HG03039 (cell line): ENCODE measurements around the gene SLC1A3.
A peak's percentile ranks its signal among the peaks of the same experiment; 100 is the strongest.
"Not testable (repeated sequence)": the region's sequence is repeated elsewhere in the genome, so short reads cannot be mapped to it uniquely, and the experiment has no call there.

ENCODE experiments used
- ATAC-seq: cut with Tn5 transposase; IDR thresholded peaks from one replicate; pipeline ENCODE4 v1.9.1; 2021; ENCODE audit warnings: mild to moderate bottlenecking, moderate library complexity; ENCODE audit not compliant: unreplicated experiment

SLC1A3 gene

DNA sequence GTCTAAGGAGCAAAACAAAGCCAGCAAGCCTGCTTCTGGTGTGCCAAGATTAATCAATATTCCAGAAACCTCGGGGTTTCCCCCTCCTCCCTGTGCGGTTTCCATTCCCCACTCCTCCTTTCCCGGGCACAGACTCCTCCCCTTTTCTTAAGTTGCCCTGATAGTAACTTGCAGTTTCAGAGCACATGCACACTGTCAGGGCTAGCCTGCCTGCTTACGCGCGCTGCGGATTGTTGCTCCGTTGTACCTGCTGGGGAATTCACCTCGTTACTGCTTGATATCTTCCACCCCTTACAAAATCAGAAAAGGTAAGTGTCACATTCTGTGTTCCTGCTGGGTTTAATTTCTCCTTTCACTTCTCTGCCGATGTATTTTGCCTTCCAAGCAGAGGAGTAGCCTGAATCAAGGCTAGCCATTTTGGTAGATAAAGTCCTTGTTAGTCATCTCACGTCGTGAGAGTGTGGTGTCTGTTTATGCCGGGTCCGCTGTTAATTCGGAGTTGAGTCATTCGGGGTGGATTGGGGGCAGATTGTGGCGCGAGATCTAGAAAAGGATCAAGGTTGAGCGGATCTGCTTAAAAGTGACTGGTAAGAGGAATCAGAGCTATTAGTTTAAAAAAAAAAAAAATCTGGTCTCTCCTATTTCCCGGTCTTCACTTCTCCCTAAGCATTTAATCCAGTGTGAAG lies at the start of gene SLC1A3:
Gene SLC1A3 (plus strand): TSS at position 179 of the 686 bp plus-strand sequence. CDS start 1,818 bp downstream, outside the sequence.
- peak; percentile 86 for ATAC-seq

DNA sequence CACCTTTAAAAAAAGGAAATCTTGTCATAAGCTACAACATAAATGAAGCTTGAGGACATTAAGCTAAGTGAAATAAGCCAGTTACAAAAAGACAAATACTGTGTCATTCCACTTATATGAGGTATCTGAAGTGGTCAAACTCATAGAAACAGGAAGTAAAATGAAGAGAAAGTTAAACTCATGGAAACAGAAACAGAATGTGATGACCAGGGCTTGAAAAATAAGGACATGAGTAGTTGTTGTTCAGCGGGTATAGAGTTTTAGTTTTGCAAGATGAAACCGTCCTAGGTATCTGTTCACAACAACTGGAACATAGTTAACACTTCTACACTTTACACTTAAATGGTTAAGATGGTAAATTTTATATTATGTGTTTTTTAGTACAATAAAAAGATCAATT lies 47.8 kb upstream of the SLC1A3 start:
- ATAC-seq = no peak

DNA sequence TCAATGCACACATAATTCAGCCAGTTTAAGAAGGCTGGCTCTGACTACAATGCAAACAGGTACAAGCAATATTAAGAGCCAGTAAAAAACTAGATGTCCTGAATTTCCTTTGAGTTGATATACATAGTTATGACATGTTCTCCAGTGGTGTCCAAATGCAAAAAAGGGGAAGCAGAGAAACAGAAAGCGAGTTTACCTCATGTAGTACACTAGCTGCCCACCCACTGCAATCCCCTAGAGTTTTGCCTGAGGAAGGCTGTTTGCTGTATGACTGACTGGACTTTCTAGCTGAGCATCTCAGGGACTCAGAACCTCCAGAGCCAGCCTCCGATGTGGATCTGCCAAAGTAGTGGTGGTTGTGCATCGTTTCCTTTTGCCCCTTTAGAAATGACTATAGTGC lies 44.8 kb upstream of the SLC1A3 start:
- no peak for ATAC-seq

DNA sequence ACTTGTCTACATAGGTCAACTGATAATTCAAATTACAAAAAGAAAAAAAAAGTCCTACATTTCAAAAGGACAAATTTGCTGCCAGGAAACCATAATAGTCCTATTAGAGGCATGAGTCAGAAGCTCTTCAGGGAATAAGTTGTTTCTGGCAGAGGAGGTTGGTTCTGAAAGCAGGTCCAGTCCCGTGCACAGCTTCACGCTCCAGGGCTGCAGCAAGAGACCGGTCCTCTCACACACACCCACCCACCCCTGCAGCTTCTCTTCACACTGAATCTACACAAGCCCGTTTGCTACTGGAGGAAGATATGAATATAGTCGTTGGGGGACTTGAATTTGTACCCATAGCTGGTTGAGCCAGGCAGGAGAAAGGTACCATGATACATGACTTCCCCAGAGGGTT lies 36.9 kb upstream of the SLC1A3 start:
- ATAC-seq = no peak

DNA sequence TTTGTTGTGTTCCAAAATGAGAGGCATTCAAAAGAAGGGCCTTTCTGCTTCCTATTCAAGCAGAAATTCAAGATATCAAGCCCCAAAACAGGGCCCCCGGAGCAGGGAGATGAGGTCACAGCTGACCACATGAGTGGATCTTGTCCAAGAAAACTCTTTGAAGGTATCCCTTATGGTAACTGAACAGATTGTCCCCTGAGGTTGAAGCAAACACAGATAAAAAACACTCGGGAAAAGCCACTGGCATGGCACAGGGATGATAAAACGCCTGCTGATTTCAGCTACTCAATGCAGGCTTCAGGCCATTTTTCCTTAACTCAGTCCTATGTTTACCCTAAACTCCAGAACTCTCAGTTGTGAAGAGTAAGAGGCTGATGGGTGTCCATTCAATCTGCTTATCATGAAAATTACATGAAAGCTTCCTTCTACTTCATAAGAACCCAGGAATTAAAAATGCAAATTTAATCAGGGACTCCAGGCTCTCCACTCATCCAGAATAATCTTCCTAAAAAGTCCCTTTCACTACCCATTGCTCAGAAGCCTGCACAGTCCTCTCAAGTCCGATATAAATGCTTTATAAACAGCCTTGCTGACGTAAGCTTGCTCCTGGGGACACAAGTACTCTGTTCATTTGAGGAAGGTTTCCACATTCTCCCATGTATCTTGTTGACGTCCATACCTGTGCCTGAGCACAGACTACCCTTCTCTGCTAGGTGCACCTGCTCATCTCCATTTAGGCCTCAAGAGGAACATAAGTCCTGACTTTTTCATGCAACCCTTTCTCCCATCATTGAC lies 35.9 kb upstream of the SLC1A3 start:
- no peak for ATAC-seq

DNA sequence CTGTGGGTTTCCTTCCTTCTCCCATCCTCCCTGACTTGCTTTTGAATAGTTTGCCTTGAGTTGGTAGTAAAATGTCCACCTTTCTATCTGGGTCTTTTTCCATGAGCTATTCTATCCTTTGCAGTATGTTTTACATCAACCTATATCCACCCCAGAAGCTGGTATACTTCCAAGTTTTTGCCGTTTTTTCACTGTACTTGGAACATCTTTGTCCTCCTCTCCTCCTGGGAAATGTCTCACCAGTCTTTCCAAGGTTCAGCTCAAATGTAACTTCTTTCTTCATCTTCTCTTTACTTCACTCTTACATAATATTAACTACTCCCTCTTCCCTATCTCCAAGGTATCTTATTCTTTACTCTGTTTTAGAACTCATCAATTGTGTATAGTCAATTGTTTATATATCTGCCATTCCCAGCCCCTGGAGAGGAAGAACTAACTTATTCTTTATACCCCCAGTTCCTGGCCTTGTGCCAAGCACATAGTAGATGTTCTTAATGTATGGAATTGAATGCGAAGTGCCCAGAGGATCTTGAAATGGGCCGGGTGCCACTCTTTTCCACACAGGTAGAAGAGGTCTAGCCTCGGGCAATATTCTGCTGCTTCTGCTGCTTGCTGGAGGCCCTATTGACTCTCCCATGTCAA lies 34.9 kb upstream of the SLC1A3 start:
- no peak for ATAC-seq

DNA sequence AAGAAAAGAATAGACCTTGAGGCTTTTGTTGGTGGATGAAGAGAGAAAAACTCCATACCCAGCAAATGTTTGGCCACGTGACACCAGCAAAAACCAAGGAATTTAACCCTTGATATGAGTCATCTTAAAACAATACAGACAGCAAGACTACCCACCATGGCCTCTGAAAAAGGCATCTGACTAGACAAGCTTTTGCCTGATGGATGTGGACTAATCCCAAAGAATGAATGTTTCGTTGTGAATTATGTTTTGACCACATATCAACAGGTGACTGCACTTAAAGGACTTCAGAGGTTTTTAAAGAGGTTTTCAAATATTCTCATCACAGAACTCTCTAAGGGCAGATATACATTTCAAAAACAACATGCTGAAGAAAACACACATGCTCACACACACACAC lies 33.0 kb upstream of the SLC1A3 start:
- ATAC-seq = no peak

DNA sequence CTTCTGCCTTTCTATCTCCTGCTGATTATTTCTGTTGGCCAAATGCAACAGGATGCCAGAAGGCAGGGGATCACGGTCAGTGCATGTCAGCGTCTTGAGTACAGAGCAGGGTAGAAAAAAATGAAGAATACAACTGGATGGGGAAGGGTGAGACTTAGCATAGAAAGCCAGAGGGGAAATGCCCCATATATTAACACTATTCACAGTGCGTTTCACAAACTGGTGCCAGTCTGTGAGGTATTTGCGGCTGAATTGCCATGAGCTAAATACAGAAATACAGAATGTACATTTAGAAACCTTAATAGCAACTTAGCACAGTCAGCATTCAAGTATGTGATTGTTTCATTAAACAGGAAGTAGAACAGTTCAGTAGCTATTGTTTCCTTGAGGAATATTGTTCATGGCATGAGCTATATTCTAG lies 31.0 kb upstream of the SLC1A3 start:
- no peak for ATAC-seq

DNA sequence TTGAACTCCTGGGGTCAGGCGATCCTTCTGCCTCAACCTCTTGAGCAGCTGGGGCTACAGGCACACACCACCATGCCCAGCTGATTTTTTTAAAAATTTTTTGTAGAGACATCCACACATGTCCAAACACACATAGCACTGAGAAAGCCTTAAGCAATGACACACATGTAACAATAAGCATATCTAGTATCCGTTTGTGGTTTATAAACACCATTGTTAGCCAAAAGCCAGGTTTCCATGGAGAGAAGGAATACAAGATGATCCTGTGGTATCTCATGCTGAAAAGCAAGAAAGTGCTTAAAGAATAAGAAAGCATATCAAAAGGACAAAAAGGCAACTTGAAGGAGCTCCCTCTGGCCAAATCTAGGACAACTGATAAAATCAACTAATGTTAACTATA lies 29.7 kb upstream of the SLC1A3 start:
- no peak for ATAC-seq

DNA sequence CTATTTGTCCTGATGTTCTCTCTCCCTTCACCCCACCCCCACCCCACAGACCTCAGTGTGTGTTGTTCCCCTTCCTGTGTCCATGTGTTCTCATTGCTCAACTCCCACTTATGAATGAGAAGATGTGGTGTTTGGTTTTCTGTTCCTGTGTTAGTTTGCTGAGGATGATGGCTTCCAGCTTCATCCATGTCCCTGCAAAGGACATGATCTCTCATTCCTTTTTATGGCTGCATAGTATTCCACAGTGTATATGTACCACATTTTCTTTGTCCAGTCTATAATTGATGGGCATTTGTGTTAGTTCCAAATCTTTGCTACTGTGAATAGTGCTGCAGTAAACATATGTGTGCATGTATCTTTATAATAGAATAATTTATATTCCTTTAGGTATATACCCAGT lies 26.5 kb upstream of the SLC1A3 start:
- not testable (repeated sequence) for ATAC-seq

DNA sequence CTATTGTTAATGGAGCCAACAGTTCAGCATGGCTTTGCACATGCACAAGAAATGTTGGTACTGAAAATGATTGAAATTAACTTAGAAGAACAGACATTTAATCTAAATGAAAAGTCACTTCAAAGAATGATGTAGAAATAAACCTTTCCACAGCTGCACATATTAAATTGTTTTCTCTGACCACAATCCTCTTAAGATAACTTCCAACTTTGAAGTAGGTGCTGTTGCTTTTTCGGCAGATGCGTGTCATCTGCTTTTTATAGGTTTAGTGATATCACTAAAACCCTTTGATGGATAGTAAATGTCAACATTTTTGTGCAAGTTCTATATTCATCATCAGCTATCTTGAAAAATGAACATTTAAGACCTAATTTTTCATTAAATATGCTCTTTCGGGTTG lies 25.3 kb upstream of the SLC1A3 start:
- ATAC-seq = no peak

DNA sequence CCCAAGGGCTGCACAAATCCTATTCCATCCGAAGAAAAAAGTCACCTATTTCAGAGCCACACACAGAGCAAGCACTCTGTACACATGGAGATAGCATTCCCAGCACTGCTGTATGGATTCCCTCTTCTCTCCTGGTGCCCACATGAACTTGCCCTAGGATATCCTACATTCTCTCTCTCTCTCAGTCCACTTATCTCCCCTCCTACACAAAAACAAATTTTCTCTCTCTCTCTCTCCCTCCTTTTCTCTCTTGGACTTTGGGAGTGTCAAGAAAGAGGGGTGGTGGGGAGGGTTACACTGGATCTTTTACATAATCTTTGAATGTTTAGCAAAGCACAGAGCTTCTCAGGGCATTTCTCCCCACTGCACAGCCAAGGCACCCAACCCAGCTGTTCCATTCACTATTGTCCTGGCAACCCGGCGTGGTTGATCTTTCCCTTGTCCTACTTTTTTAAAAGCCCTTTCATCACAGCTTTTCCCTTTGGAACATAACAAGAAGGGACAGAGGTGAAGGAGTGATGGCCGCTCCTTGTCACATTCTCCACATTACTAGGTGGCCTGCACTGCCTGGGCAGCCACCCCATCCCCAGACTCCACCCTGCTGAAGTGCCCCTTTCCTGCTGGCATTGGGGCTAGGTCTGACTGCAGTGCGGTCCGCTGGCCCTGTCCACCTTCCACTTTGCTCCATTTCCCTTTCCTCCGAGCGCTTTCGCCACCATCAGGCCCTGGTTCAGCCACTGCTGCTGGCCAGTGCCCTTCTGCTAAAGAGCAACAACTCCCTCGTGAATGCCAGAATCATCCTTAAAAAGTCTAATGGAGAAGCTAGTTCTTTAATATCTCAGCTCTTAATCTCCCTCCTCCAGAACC lies 22.2 kb upstream of the SLC1A3 start:
- no peak for ATAC-seq

DNA sequence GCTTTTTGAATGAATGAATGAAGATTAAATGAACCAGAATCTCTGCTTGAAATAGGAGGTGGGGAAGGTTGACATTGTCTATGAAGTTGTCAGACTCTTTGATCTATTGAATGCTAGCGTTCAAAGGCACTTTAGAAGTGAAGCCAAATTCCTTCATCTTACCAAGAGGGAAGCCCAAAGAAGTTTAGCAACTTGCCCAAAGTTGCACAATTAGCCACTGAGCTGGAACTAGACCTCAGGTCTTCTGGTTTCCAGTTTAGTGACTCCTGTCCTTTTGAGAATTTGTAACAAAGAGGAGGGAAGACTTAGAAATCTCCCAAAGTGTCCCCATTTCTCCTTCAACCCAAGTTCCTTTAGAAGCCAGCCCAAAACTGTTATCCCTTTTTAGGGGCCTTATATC lies 20.7 kb upstream of the SLC1A3 start:
- ATAC-seq = no peak

DNA sequence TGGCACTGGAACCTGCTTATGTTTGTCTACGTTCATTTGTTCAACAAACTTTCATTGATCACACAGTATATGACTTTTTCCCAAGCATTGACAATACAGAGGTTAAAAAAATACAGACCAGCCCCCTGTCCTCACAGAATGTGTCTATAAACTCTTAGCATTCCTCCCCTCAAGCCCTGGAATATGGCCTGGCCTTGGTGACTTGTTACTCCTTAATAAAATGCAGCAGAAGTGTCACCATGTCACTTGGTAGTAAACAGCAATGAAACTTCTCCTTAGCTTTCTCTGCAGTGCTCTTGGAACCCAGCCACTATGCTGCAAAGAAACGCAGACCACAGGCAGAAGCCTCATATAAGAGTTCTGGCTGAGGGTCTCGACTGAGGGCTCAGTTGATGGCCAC lies 19.1 kb upstream of the SLC1A3 start:
- no peak for ATAC-seq

DNA sequence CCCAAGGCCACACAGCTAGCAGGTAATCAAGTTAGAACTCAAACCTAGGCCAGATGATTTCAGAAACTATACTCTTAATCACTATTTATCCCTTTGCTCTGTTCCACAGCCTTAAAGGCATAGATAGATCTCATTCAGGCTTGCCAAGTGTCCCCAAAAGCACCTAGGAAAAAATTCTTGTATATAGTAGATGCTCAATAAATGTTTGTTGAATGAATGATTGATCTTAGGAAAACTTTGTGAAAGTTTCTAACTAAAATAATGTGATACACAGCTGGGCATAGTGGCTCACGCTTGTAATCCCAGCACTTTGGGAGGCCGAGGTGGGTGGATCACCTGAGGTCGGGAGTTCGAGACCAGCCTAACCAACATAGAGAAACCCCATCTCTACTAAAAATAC lies 16.7 kb upstream of the SLC1A3 start:
- not testable (repeated sequence) for ATAC-seq

DNA sequence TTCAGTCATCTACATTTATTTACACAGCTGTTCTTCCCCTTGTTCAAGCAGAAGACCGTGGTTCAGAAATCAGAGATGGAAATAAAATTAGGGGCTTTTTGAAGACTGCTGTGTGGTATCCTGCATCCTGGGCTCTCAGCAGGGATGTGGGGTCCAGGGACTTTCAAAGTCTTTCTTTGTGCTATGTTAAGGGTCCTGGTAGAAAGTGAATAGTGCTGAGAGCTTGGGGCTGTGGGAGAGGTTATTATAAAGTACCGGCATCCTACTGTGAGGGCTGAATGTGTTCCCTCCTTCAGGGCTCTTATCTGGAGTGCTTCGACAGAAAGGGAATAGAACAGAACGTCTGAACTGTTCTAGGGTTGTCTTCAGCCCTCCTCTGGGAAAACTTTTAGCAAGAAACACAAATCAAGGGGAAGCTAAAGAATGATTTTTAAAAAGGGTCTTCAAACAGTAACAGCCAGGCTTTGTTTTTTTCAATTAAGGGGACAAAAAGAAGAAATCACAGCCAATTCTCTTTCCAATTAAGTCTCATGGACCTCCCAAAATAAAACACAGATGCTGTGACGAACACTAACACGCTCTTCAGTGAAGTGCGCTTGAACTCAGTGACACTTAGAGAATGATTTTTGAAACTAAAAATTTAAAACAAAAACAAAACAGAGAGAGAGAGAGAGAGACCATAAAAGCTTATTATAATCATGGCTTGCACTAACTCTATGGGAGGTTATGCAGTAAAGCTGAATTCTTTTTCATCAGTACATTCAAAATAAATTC lies 15.7 kb upstream of the SLC1A3 start:
- no peak for ATAC-seq

DNA sequence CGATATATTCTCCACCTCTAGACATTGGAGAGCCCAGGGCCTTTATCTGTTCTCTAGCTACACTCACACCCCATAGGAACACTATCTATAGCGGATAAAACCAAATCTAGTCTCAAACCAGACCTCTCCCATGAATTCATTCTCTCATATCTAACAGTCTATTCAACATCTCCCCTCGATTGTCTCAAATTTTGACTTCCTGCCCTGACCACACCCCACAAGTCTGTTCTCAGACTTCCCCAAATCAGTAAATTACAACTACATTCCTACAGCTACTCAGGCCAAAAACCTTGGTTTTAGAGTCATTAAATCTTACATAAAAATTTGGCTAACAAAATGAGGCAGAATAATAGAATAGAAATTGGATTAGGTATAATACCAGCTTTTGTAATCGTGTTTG lies 12.5 kb upstream of the SLC1A3 start:
- no peak for ATAC-seq

DNA sequence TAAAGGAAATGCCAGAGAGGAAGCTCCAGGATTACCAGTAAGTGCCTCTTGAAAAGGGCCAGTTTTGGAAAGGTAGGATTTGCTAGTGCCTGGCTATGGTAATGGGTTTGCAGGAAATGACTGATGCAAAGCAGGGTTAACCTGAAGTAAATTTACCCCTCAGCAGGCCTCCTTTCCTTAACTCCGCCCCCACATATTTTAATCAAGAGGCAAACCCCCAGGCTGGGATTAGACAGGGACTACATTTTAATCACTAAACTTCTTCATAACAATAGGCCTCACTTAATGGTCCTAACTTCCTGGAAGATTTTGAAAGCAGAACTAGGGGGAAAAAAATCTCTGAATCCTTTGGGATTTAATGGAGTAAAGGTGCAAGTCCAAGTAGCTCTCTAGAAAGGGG lies 10.2 kb upstream of the SLC1A3 start:
- ATAC-seq = no peak

DNA sequence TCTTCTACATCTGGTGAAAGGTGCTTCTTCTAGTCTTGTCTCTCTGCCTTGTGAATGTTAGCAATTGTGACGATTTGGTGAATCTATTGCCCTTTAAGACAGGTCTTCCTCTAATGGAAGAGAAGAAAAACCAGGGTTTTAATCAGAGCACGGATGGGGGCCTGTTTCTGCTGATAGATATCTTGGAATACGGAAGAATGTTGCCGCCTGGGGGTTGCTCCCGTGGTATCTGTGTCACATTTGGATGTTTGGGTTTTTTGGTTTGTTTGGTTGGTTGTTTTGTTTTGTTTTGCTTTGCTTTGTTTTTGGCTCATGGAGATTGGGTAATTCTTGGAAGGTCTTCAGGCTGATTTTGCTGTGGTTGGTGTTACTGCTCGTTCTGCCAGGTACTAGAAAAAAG lies 9.7 kb upstream of the SLC1A3 start:
- ATAC-seq = no peak

DNA sequence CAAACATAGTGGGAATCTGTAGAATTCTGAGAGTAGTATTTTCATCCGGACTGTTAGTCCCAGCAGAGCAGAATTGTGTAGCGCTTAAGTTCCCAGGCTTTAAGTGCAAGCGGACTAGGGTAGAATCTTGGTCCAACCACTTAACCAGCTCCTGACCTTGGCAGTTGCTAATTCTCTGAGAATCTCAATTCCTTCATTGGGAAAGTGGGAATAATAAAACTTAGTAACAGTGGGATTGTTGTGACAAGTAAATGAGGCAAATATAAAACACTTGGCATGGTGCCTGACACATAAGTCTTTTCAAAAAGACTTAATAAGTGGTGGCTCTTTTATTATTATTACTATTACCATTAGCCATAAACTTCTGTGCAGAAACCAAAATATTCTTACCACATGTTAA lies 8.4 kb upstream of the SLC1A3 start:
- ATAC-seq = no peak
